HepG2 (cell line): ENCODE results near the gene MFAP1. TPM values are rescaled to one million over a fixed set of nuclear protein-coding genes. Genes with fewer than 3 reads are reported as not detected.

ENCODE experiments used
- ATF7 ChIP-seq, 2 experiments: fragments of 450-650 bp in 1 of 2; sonication (generic) in 1 of 2; formaldehyde crosslinking in 1 of 2; IDR thresholded peaks; 2 replicates each; pipeline versions ENCODE4 v1.4.0 to v1.6.1; 2016 to 2020; ENCODE audit warnings: antibody characterized with exemption in 1 of 2, mild to moderate bottlenecking in 1 of 2, missing genetic modification reagents in 1 of 2
- BCL6 ChIP-seq: IDR thresholded peaks from 2 replicates; pipeline ENCODE4 v1.6.1; 2016; ENCODE audit warnings: missing genetic modification reagents, missing compliant biosample characterization
- CENPX ChIP-seq: sonication (generic); formaldehyde crosslinking; IDR thresholded peaks from 2 replicates; pipeline ENCODE4 v1.9.0; 2021; ENCODE audit warnings: mild to moderate bottlenecking, missing genetic modification reagents, moderate library complexity
- CHD2 ChIP-seq: IDR thresholded peaks from 2 replicates; pipeline ENCODE4 v1.6.1; 2011; ENCODE audit warnings: low read depth, low read length, improper control_type of control experiment
- ETV6 ChIP-seq: sonication (generic); formaldehyde crosslinking; conservative IDR thresholded peaks from 2 replicates; pipeline ENCODE4 v1.4.0; 2020; ENCODE audit warnings: missing genetic modification reagents
- RAD21 ChIP-seq: fragments of 450-650 bp; formaldehyde crosslinking; IDR thresholded peaks from 2 replicates; pipeline ENCODE4 v1.5.0; 2020; ENCODE audit warnings: mild to moderate bottlenecking
- SAFB2 ChIP-seq: sonication (generic); formaldehyde crosslinking; IDR thresholded peaks from 2 replicates; pipeline ENCODE4 v1.5.1; 2020; ENCODE audit warnings: missing genetic modification reagents, low read depth, mild to moderate bottlenecking, borderline replicate concordance
- SNAI1 ChIP-seq: sonication (generic); formaldehyde crosslinking; IDR thresholded peaks from 2 replicates; pipeline ENCODE4 v1.5.0; 2020; ENCODE audit warnings: mild to moderate bottlenecking, missing genetic modification reagents, borderline replicate concordance
- SUZ12 ChIP-seq: fragments of 150-350 bp; IDR thresholded peaks from 2 replicates; pipeline ENCODE4 v1.6.1; 2014; ENCODE audit warnings: low read depth, low read length
- ZFP62 ChIP-seq: sonication (generic); formaldehyde crosslinking; IDR thresholded peaks from 2 replicates; pipeline ENCODE4 v1.4.0; 2020; ENCODE audit warnings: missing genetic modification reagents
- ZKSCAN1 ChIP-seq: fragments of 150-350 bp; IDR thresholded peaks from 2 replicates; pipeline ENCODE4 v1.6.1; 2014; ENCODE audit warnings: low read length
- ZNF24 ChIP-seq: fragments of 450-650 bp; IDR thresholded peaks from 2 replicates; pipeline ENCODE4 v1.6.1; 2017; ENCODE audit warnings: antibody characterized with exemption, mild to moderate bottlenecking
- ZNF446 ChIP-seq: sonication (generic); formaldehyde crosslinking; IDR thresholded peaks from 2 replicates; pipeline ENCODE4 v1.5.0; 2020; ENCODE audit warnings: mild to moderate bottlenecking, missing genetic modification reagents
- ZNF775 ChIP-seq: sonication (generic); formaldehyde crosslinking; IDR thresholded peaks from 2 replicates; pipeline ENCODE4 v1.4.0; 2020; ENCODE audit warnings: missing genetic modification reagents, mild to moderate bottlenecking, moderate library complexity, borderline replicate concordance
- ZNF850 ChIP-seq: sonication (generic); formaldehyde crosslinking; conservative IDR thresholded peaks from 2 replicates; pipeline ENCODE4 v1.9.0; 2021; ENCODE audit warnings: mild to moderate bottlenecking, missing genetic modification reagents
- ZSCAN31 ChIP-seq: sonication (generic); formaldehyde crosslinking; IDR thresholded peaks from 2 replicates; pipeline ENCODE4 v1.5.0; 2020; ENCODE audit warnings: low read depth, mild to moderate bottlenecking, missing genetic modification reagents
- polyA plus RNA-seq, 8 experiments: library from polyadenylated mRNA; depleted of rRNA in 3 of 8; stranded (reverse) in 7 of 8; unstranded in 1 of 8; fragments of >200 nt; fragmentation: Illumina TruSeq in 4 of 8; extraction: Trizol in 4 of 8; gene quantifications; 2 replicates each; pipeline versions ENCODE4 v1.2.1 to v1.2.3, GENCODE V29; 2011 to 2016; ENCODE audit warnings: low read depth in 4 of 8, missing spikeins in 1 of 8, mixed read lengths in 1 of 8; ENCODE audit not compliant: insufficient read depth in 1 of 8
- total RNA-seq, 5 experiments: library from RNA; depleted of rRNA; stranded (reverse); fragments of >200 nt; fragmentation: Illumina TruSeq; extraction: Trizol; gene quantifications; 2 replicates each; pipeline ENCODE4 v1.2.3, GENCODE V29; 2016; ENCODE audit warnings: low read depth in 1 of 5
- TF ChIP-seq, protein P1 (sequence below): sonication (generic); formaldehyde crosslinking; IDR thresholded peaks from 2 replicates; pipeline ENCODE4 v1.5.1; 2020; ENCODE audit warnings: missing genetic modification reagents, mild to moderate bottlenecking, borderline replicate concordance
- TF ChIP-seq, protein P2 (sequence below): sonication (generic); formaldehyde crosslinking; IDR thresholded peaks from 2 replicates; pipeline ENCODE4 v1.5.0; 2020; ENCODE audit warnings: mild to moderate bottlenecking, missing genetic modification reagents
- TF ChIP-seq, protein P3 (sequence below): sonication (generic); formaldehyde crosslinking; IDR thresholded peaks from 2 replicates; pipeline ENCODE4 v1.4.0; 2020; ENCODE audit warnings: missing genetic modification reagents; ENCODE audit errors: not compliant biosample characterization
- TF ChIP-seq, protein P4 (sequence below): sonication (generic); formaldehyde crosslinking; IDR thresholded peaks from 2 replicates; pipeline ENCODE4 v1.4.0; 2020; ENCODE audit warnings: missing genetic modification reagents
- TF ChIP-seq, protein P5 (sequence below): IDR thresholded peaks from 2 replicates; pipeline ENCODE4 v1.6.1; 2018; ENCODE audit warnings: missing genetic modification reagents

The MFAP1 gene
- total and polyA plus RNA-seq, 2 of the 13 experiments (the other 11 are each of a cell fraction or from before 2014, with no cell fraction given), result 11.8 to 39.5 TPM

DNA sequence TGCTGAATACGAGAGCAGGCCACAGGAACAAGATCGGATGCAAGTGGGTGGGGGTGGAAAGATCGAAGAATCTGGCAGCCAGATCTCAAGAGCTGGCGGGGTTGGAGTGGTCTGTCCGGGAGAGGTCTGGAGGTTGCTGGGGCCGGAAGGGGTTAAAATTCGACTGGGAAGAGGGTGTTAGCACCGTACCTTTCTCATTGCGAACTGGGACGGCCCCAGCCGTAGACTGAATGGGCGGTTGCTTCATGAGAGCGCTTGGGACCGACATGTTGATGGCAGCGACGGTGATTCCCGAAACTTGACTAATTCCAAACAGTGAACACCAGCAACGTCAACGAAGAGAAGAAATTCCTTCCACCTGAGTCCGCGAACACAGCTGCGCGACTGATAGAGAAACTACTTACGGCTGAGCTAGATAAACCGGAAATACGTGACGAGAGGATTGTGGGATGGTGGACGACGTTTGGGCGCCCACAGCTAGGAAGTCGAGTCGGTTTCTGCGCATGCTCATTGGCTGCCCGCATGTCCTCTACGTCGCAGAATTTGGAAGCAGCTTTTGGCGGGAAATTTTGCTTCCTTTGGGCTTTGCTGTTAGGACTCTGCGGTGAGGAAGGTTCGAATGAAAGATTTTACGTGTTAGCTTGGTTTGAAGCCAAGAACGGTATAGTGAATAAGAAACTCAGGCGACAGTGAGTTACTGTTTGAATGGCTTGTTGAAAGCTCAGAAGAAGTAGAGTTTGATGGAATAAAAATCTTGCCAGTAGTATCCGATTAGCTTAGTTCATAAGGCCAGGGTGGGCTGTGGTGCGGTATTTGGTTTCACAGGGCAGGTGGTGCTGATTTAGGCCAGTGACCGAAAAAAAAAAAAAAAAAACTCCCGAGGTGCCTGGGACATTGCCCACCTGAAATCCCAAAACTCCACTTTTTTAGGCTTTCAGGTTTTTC lies at the start of gene MFAP1 (continued):
- TF ChIP-seq, protein P1, sequence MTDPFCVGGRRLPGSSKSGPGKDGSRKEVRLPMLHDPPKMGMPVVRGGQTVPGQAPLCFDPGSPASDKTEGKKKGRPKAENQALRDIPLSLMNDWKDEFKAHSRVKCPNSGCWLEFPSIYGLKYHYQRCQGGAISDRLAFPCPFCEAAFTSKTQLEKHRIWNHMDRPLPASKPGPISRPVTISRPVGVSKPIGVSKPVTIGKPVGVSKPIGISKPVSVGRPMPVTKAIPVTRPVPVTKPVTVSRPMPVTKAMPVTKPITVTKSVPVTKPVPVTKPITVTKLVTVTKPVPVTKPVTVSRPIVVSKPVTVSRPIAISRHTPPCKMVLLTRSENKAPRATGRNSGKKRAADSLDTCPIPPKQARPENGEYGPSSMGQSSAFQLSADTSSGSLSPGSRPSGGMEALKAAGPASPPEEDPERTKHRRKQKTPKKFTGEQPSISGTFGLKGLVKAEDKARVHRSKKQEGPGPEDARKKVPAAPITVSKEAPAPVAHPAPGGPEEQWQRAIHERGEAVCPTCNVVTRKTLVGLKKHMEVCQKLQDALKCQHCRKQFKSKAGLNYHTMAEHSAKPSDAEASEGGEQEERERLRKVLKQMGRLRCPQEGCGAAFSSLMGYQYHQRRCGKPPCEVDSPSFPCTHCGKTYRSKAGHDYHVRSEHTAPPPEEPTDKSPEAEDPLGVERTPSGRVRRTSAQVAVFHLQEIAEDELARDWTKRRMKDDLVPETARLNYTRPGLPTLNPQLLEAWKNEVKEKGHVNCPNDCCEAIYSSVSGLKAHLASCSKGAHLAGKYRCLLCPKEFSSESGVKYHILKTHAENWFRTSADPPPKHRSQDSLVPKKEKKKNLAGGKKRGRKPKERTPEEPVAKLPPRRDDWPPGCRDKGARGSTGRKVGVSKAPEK (CRISPR knock-in tag), result peak; percentile 32; the same call in 1 of the 2 replicates
- no peak for TF ChIP-seq ZNF446 (CRISPR knock-in tag)
- TF ChIP-seq CENPX (CRISPR knock-in tag), result no peak
- TF ChIP-seq ETV6 (CRISPR knock-in tag), result 0 out of 2 replicates have a peak, but pooled peaks have one; percentile 23
- no peak for TF ChIP-seq ZFP62
- TF ChIP-seq CHD2, result no peak
- no peak for TF ChIP-seq ZKSCAN1
- TF ChIP-seq ZNF775 (CRISPR knock-in tag), result no peak
- TF ChIP-seq, protein P2, sequence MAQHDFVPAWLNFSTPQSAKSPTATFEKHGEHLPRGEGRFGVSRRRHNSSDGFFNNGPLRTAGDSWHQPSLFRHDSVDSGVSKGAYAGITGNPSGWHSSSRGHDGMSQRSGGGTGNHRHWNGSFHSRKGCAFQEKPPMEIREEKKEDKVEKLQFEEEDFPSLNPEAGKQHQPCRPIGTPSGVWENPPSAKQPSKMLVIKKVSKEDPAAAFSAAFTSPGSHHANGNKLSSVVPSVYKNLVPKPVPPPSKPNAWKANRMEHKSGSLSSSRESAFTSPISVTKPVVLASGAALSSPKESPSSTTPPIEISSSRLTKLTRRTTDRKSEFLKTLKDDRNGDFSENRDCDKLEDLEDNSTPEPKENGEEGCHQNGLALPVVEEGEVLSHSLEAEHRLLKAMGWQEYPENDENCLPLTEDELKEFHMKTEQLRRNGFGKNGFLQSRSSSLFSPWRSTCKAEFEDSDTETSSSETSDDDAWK (CRISPR knock-in tag), result no peak
- TF ChIP-seq ATF7 (IDR thresholded peaks at IDR 0.05), result no peak
- TF ChIP-seq ATF7 (CRISPR knock-in tag; IDR thresholded peaks at IDR 0.05), result peak; percentile 55; the same call in 1 of the 2 replicates
- TF ChIP-seq, protein P3, sequence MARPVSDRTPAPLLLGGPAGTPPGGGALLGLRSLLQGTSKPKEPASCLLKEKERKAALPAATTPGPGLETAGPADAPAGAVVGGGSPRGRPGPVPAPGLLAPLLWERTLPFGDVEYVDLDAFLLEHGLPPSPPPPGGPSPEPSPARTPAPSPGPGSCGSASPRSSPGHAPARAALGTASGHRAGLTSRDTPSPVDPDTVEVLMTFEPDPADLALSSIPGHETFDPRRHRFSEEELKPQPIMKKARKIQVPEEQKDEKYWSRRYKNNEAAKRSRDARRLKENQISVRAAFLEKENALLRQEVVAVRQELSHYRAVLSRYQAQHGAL, result peak; percentile 44
- no peak for TF ChIP-seq ZNF850 (CRISPR knock-in tag)
- TF ChIP-seq SNAI1, result no peak
- no peak for TF ChIP-seq RAD21 (CRISPR knock-in tag)
- TF ChIP-seq BCL6 (CRISPR knock-in tag), result no peak
- TF ChIP-seq, protein P4, sequence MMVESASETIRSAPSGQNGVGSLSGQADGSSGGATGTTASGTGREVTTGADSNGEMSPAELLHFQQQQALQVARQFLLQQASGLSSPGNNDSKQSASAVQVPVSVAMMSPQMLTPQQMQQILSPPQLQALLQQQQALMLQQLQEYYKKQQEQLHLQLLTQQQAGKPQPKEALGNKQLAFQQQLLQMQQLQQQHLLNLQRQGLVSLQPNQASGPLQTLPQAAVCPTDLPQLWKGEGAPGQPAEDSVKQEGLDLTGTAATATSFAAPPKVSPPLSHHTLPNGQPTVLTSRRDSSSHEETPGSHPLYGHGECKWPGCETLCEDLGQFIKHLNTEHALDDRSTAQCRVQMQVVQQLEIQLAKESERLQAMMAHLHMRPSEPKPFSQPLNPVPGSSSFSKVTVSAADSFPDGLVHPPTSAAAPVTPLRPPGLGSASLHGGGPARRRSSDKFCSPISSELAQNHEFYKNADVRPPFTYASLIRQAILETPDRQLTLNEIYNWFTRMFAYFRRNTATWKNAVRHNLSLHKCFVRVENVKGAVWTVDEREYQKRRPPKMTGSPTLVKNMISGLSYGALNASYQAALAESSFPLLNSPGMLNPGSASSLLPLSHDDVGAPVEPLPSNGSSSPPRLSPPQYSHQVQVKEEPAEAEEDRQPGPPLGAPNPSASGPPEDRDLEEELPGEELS (CRISPR knock-in tag), result peak; percentile 37; the same call in 1 of the 2 replicates
- TF ChIP-seq, protein P5, sequence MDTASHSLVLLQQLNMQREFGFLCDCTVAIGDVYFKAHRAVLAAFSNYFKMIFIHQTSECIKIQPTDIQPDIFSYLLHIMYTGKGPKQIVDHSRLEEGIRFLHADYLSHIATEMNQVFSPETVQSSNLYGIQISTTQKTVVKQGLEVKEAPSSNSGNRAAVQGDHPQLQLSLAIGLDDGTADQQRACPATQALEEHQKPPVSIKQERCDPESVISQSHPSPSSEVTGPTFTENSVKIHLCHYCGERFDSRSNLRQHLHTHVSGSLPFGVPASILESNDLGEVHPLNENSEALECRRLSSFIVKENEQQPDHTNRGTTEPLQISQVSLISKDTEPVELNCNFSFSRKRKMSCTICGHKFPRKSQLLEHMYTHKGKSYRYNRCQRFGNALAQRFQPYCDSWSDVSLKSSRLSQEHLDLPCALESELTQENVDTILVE (CRISPR knock-in tag), result peak; percentile 84; the same call in 1 of the 2 replicates
- TF ChIP-seq SUZ12, result no peak
- TF ChIP-seq SAFB2 (CRISPR knock-in tag), result peak; percentile 82; the same call in 1 of the 2 replicates
- peak; percentile 45; the same call in 1 of the 2 replicates for TF ChIP-seq ZSCAN31 (CRISPR knock-in tag)
- TF ChIP-seq ZNF24, result no peak
